ENCODE measurements around the gene NXPH4. TPM values are rescaled to one million over a fixed set of nuclear protein-coding genes. Genes with fewer than 3 reads are reported as not detected.

The NXPH4 gene
- total RNA-seq, 2 experiments from 2014 or later = 5.3 to 10.5 TPM

GRCh38 chr12:57203201-57203600, 13.4 kb upstream of the NXPH4 start:
- Histone ChIP-seq H3K4me3 (ENCODE audit: low read depth, low read length, poor library complexity, severe bottlenecking) (no peak overlapping the region), H2AFZ (ENCODE audit: low read length) (no peak overlapping the region), H3K9me2 (ENCODE audit: insufficient read depth, low read length) (no peaks in the 10 kb centered on the region), H3K4me1 (ENCODE audit: insufficient read depth, low read length, poor library complexity, severe bottlenecking) (no peaks in the 10 kb centered on the region), H3K4me2 (ENCODE audit: low read length) (no peak overlapping the region), H3K9me3 (ENCODE audit: low read length) (no peaks in the 10 kb centered on the region), H3K36me3 (ENCODE audit: insufficient read depth, low read length) (no peaks in the 10 kb centered on the region), H4K20me1 (ENCODE audit: insufficient read depth, low read length) (no peaks in the 10 kb centered on the region), H3K27ac (ENCODE audit: low read depth, low read length, poor library complexity, severe bottlenecking) (no peak overlapping the region), H3K79me2 (ENCODE audit: insufficient read depth, low read depth, low read length) (no peaks in the 10 kb centered on the region)
- no peak for TF ChIP-seq EZH2phosphoT487 (IDR thresholded peaks at IDR 0.05; ENCODE audit: borderline replicate concordance, low read depth, low read length)
- TF ChIP-seq, protein P1, sequence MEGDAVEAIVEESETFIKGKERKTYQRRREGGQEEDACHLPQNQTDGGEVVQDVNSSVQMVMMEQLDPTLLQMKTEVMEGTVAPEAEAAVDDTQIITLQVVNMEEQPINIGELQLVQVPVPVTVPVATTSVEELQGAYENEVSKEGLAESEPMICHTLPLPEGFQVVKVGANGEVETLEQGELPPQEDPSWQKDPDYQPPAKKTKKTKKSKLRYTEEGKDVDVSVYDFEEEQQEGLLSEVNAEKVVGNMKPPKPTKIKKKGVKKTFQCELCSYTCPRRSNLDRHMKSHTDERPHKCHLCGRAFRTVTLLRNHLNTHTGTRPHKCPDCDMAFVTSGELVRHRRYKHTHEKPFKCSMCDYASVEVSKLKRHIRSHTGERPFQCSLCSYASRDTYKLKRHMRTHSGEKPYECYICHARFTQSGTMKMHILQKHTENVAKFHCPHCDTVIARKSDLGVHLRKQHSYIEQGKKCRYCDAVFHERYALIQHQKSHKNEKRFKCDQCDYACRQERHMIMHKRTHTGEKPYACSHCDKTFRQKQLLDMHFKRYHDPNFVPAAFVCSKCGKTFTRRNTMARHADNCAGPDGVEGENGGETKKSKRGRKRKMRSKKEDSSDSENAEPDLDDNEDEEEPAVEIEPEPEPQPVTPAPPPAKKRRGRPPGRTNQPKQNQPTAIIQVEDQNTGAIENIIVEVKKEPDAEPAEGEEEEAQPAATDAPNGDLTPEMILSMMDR (conservative IDR thresholded peaks at IDR 0.05; ENCODE audit: low read length) = no peak
- ChIA-PET POLR2A (no interaction called here), CTCF (ENCODE audit: unreplicated experiment) (no interaction called here)
- BruUV-seq (replicated peaks) = no TSS peak
- DNase-seq (ENCODE audit: low spot score) = no peak
- intact Hi-C loops (cut with micrococcal nuclease; ENCODE audit: unreplicated experiment) = no loop called here

DNA sequence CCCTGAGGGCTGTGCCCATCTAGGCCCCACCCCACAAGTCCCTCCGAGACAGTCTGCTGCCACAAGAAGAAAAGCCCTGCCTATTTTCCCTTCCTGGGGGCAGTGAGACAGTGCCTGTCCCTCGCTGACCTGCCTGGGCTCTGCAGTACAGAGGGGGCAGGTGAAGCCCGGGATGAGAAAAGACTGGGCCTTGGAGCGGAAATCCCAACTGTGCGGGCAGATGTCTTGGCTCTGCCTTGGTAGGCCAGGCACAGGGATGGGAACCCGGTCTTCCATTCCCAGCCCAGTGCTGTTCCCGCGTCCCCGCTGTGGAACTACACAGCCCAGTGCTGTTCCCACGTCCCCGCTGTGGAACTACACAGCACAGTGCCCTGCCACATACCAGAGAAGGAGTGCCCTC, 12.8 kb upstream of the NXPH4 start:
- no peaks in the 10 kb centered on the region for H3K4me1 ChIP-seq (ENCODE audit: insufficient read depth, low read length, poor library complexity, severe bottlenecking)
- H3K36me3 ChIP-seq (ENCODE audit: insufficient read depth, low read length) = no peaks in the 10 kb centered on the region
- H3K4me2 ChIP-seq (ENCODE audit: low read length) = no peak overlapping the region
- BruUV-seq (replicated peaks) = no TSS peak
- intact Hi-C loops (cut with micrococcal nuclease; ENCODE audit: unreplicated experiment) = no loop called here
- ChIA-PET POLR2A (no interaction called here), CTCF (ENCODE audit: unreplicated experiment) (no interaction called here)
- TF ChIP-seq, protein P1 (conservative IDR thresholded peaks at IDR 0.05; ENCODE audit: low read length) = no peak
- TF ChIP-seq EZH2phosphoT487 (IDR thresholded peaks at IDR 0.05; ENCODE audit: borderline replicate concordance, low read depth, low read length) = no peak
- no peaks in the 10 kb centered on the region for H3K79me2 ChIP-seq (ENCODE audit: insufficient read depth, low read depth, low read length)
- H2AFZ ChIP-seq (ENCODE audit: low read length) = no peak overlapping the region
- H3K9me2 ChIP-seq (ENCODE audit: insufficient read depth, low read length) = no peaks in the 10 kb centered on the region
- no peaks in the 10 kb centered on the region for H3K9me3 ChIP-seq (ENCODE audit: low read length)
- no peaks in the 10 kb centered on the region for H4K20me1 ChIP-seq (ENCODE audit: insufficient read depth, low read length)
- no peak overlapping the region for H3K4me3 ChIP-seq (ENCODE audit: low read depth, low read length, poor library complexity, severe bottlenecking)
- no peak overlapping the region for H3K27ac ChIP-seq (ENCODE audit: low read depth, low read length, poor library complexity, severe bottlenecking)
- no peak for DNase-seq (ENCODE audit: low spot score)

DNA sequence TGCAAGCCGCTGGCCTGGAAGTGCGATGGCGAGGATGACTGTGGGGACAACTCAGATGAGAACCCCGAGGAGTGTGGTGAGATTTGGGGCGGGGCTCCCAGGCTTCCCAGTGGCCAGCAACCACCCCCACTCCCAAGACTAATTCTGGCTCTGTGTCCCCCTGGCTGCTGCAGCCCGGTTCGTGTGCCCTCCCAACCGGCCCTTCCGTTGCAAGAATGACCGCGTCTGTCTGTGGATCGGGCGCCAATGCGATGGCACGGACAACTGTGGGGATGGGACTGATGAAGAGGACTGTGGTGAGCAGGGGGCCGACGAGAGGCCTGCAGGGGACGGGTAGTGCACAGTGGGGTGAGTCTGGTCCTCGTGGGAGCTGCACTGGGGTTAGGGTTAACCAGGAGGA, 12.1 kb upstream of the NXPH4 start:
- no peak overlapping the region for H3K27ac ChIP-seq (ENCODE audit: low read depth, low read length, poor library complexity, severe bottlenecking)
- H3K9me3 ChIP-seq (ENCODE audit: low read length) = no peaks in the 10 kb centered on the region
- no TSS peak for BruUV-seq (replicated peaks)
- no peaks in the 10 kb centered on the region for H4K20me1 ChIP-seq (ENCODE audit: insufficient read depth, low read length)
- no peaks in the 10 kb centered on the region for H3K36me3 ChIP-seq (ENCODE audit: insufficient read depth, low read length)
- no peak overlapping the region for H2AFZ ChIP-seq (ENCODE audit: low read length)
- POLR2A ChIA-PET = no interaction called here
- H3K4me2 ChIP-seq (ENCODE audit: low read length) = no peak overlapping the region
- intact Hi-C loops (cut with micrococcal nuclease; ENCODE audit: unreplicated experiment) = no loop called here
- H3K4me1 ChIP-seq (ENCODE audit: insufficient read depth, low read length, poor library complexity, severe bottlenecking) = no peaks in the 10 kb centered on the region
- H3K4me3 ChIP-seq (ENCODE audit: low read depth, low read length, poor library complexity, severe bottlenecking) = no peak overlapping the region
- no peak for DNase-seq (ENCODE audit: low spot score)
- no peaks in the 10 kb centered on the region for H3K9me2 ChIP-seq (ENCODE audit: insufficient read depth, low read length)
- H3K79me2 ChIP-seq (ENCODE audit: insufficient read depth, low read depth, low read length) = no peaks in the 10 kb centered on the region
- CTCF ChIA-PET (ENCODE audit: unreplicated experiment) = no interaction called here
- no peak for TF ChIP-seq EZH2phosphoT487 (IDR thresholded peaks at IDR 0.05; ENCODE audit: borderline replicate concordance, low read depth, low read length)
- TF ChIP-seq, protein P1 (conservative IDR thresholded peaks at IDR 0.05; ENCODE audit: low read length) = no peak
